SK-N-SH (cell line): ENCODE measurements around the gene PGM5. TPM values are rescaled to one million over a fixed set of nuclear protein-coding genes. Genes with fewer than 3 reads are reported as not detected.

Source experiments
- CTCF ChIA-PET: fragments of 300-600, 350-600 bp; formaldehyde crosslinking; extraction: SDS; loops from one replicate; lab custom pipeline; 2021; lab: Yijun Ruan, JAX
- POLR2A ChIA-PET: fragments of 350-600 bp; sonication (Branson Sonifier 250); formaldehyde crosslinking; extraction: SDS; loops from one replicate; lab custom pipeline; 2020; ENCODE audit warnings: antibody characterized with exemption, inconsistent platforms; lab: Yijun Ruan, JAX
- DNase-seq: peaks from one replicate; pipeline ENCODE4 v3.0.0; 2012
- H2AFZ ChIP-seq: fragments of 200-600 bp; sonication (generic); 2 replicates; pipeline ENCODE4 v1.8.1; 2016; ENCODE audit warnings: antibody characterized with exemption, mild to moderate bottlenecking, low read depth
- H3F3A ChIP-seq: fragments of 200-600 bp; sonication (generic); replicated peaks from 2 replicates; pipeline ENCODE3; 2016; ENCODE audit warnings: antibody characterized with exemption, mild to moderate bottlenecking; ENCODE audit not compliant: insufficient read depth
- H3K27ac ChIP-seq, 2 experiments: fragments of 200-500 bp in 1 of 2; fragments of 200-600 bp in 1 of 2; sonication (Bioruptor generic) in 1 of 2; sonication (generic), shearing (Covaris generic) in 1 of 2; 2 replicates each; pipeline versions ENCODE4 v1.5.1 to v1.6.1; 2014 to 2016; ENCODE audit warnings: low read depth in 2 of 2, inconsistent platforms in 1 of 2, low read length in 1 of 2, mild to moderate bottlenecking in 1 of 2, mixed read lengths in 1 of 2
- H3K27me3 ChIP-seq: fragments of 200-600 bp; sonication (generic), shearing (Covaris generic); 2 replicates; pipeline ENCODE4 v1.6.1; 2016; ENCODE audit warnings: mixed run types; ENCODE audit not compliant: insufficient read depth
- H3K36me3 ChIP-seq, 2 experiments: fragments of 200-500 bp in 1 of 2; fragments of 200-600 bp in 1 of 2; sonication (Bioruptor generic) in 1 of 2; sonication (generic) in 1 of 2; replicated peaks in 1 of 2; 2 replicates each; pipeline versions ENCODE3 to v1.5.1; 2014 to 2016; ENCODE audit warnings: low read length in 1 of 2, mild to moderate bottlenecking in 1 of 2; ENCODE audit not compliant: insufficient read depth in 2 of 2, control insufficient read depth in 1 of 2
- H3K4me1 ChIP-seq, 2 experiments: fragments of 200-500 bp in 1 of 2; fragments of 200-600 bp in 1 of 2; sonication (Bioruptor generic) in 1 of 2; sonication (generic), shearing (Covaris generic) in 1 of 2; 2 replicates each; pipeline versions ENCODE4 v1.5.1 to v1.6.1; 2014 to 2016; ENCODE audit warnings: low read depth in 1 of 2, low read length in 1 of 2, mixed run types in 1 of 2; ENCODE audit not compliant: insufficient read depth in 2 of 2, control insufficient read depth in 1 of 2
- H3K4me2 ChIP-seq: fragments of 200-600 bp; sonication (generic), shearing (Covaris generic); 2 replicates; pipeline ENCODE4 v1.6.1; 2017; ENCODE audit warnings: mixed run types
- H3K4me3 ChIP-seq, 2 experiments: fragments of 200-500 bp in 1 of 2; fragments of 200-600 bp in 1 of 2; sonication (Bioruptor generic) in 1 of 2; sonication (generic), shearing (Covaris generic) in 1 of 2; 2 replicates each; pipeline versions ENCODE4 v1.5.1 to v1.8.1; 2014 to 2016; ENCODE audit warnings: low read depth in 2 of 2, inconsistent platforms in 1 of 2, low read length in 1 of 2, mild to moderate bottlenecking in 1 of 2, mixed read lengths in 1 of 2, moderate library complexity in 1 of 2
- H3K79me2 ChIP-seq: fragments of 200-600 bp; sonication (generic); 2 replicates; pipeline ENCODE4 v1.8.1; 2017; ENCODE audit warnings: mild to moderate bottlenecking; ENCODE audit not compliant: insufficient read depth
- H3K9ac ChIP-seq: fragments of 200-600 bp; sonication (generic); 2 replicates; pipeline ENCODE4 v1.6.1; 2017; ENCODE audit warnings: mixed run types
- H3K9me2 ChIP-seq: fragments of 200-600 bp; sonication (generic); 2 replicates; pipeline ENCODE4 v1.6.1; 2017; ENCODE audit warnings: mixed run types
- H3K9me3 ChIP-seq: fragments of 200-600 bp; sonication (generic); 2 replicates; pipeline ENCODE4 v1.6.1; 2017; ENCODE audit warnings: mixed run types, mild to moderate bottlenecking, moderate library complexity
- H4K20me1 ChIP-seq: fragments of 200-600 bp; sonication (generic); 2 replicates; pipeline ENCODE4 v1.6.1; 2017; ENCODE audit warnings: mild to moderate bottlenecking, mixed run types; ENCODE audit not compliant: insufficient read depth
- CTCF ChIP-seq: fragments of 200-600 bp; sonication (generic); IDR thresholded peaks from 2 replicates; pipeline ENCODE4 v1.6.1; 2017; ENCODE audit warnings: antibody characterized with exemption, mild to moderate bottlenecking, moderate library complexity
- ELF1 ChIP-seq: IDR thresholded peaks from 2 replicates; pipeline ENCODE4 v1.4.0; 2012
- EZH2phosphoT487 ChIP-seq: fragments of 200-600 bp; sonication (generic); IDR thresholded peaks from 2 replicates; pipeline ENCODE4 v1.6.1; 2017; ENCODE audit warnings: low read depth, mixed run types, mild to moderate bottlenecking, antibody characterized with exemption, moderate library complexity, borderline replicate concordance
- FOSL2 ChIP-seq: IDR thresholded peaks from 2 replicates; pipeline ENCODE4 v1.4.0; 2012; ENCODE audit warnings: low read depth, mild to moderate bottlenecking, moderate library complexity, borderline replicate concordance
- FOXM1 ChIP-seq: IDR thresholded peaks from 2 replicates; pipeline ENCODE4 v1.4.0; 2012; ENCODE audit warnings: low read depth, mild to moderate bottlenecking
- GATA2 ChIP-seq: sonication (generic); formaldehyde crosslinking; IDR thresholded peaks from 2 replicates; pipeline ENCODE4 v1.5.0; 2020; ENCODE audit warnings: mild to moderate bottlenecking, missing genetic modification reagents
- MXI1 ChIP-seq: IDR thresholded peaks from 2 replicates; pipeline ENCODE4 v1.6.1; 2012; ENCODE audit warnings: mild to moderate bottlenecking, low read depth, low read length, improper control_type of control experiment
- NFIC ChIP-seq: IDR thresholded peaks from 2 replicates; pipeline ENCODE4 v1.4.0; 2012; ENCODE audit warnings: borderline replicate concordance
- NRF1 ChIP-seq: IDR thresholded peaks from 2 replicates; pipeline ENCODE4 v1.6.1; 2012; ENCODE audit warnings: low read depth, mild to moderate bottlenecking, low read length
- POLR2AphosphoS5 ChIP-seq: IDR thresholded peaks from 2 replicates; pipeline ENCODE4 v1.6.1; 2012; ENCODE audit warnings: low read depth, low read length
- REST ChIP-seq: IDR thresholded peaks from 2 replicates; pipeline ENCODE4 v1.6.1; 2012; ENCODE audit warnings: mild to moderate bottlenecking, low read depth, low read length, moderate library complexity
- RFX5 ChIP-seq: IDR thresholded peaks from 2 replicates; pipeline ENCODE4 v1.6.1; 2012; ENCODE audit warnings: mild to moderate bottlenecking, improper control_type of control experiment, low read length
- RXRA ChIP-seq: IDR thresholded peaks from 2 replicates; pipeline ENCODE4 v1.4.0; 2012; ENCODE audit warnings: low read depth, mild to moderate bottlenecking, borderline replicate concordance
- SIN3A ChIP-seq: IDR thresholded peaks from 2 replicates; pipeline ENCODE4 v1.6.1; 2012; ENCODE audit warnings: low read depth, mild to moderate bottlenecking, low read length, moderate library complexity, borderline replicate concordance
- TCF12 ChIP-seq: IDR thresholded peaks from 2 replicates; pipeline ENCODE4 v1.4.0; 2012
- TEAD4 ChIP-seq: IDR thresholded peaks from 2 replicates; pipeline ENCODE4 v1.4.0; 2012; ENCODE audit warnings: mild to moderate bottlenecking, borderline replicate concordance; ENCODE audit not compliant: insufficient read depth
- YY1 ChIP-seq: IDR thresholded peaks from 2 replicates; pipeline ENCODE4 v1.4.0; 2012; ENCODE audit warnings: low read depth, mild to moderate bottlenecking
- WGBS: methylation state at CpG from one replicate; pipeline ENCODE4 v1.1.6; 2017; ENCODE audit warnings: low lambda C conversion rate; 5-methylcytosine and 5-hydroxymethylcytosine counted together
- polyA plus RNA-seq, 3 experiments: library from polyadenylated mRNA; depleted of rRNA; stranded (reverse); fragments of >200 nt; gene quantifications; 2 replicates each; pipeline ENCODE4 v1.2.3, GENCODE V29; 2012
- TF ChIP-seq, protein P1 (sequence below): IDR thresholded peaks from 2 replicates; pipeline ENCODE4 v1.4.0; 2012; ENCODE audit warnings: low read depth, borderline replicate concordance
- TF ChIP-seq, protein P2 (sequence below): fragments of 150-350 bp; IDR thresholded peaks from 2 replicates; pipeline ENCODE4 v1.6.1; 2017; ENCODE audit warnings: antibody characterized with exemption, low read length, low read depth, borderline replicate concordance
- TF ChIP-seq, protein P3 (sequence below): IDR thresholded peaks from 2 replicates; pipeline ENCODE4; 2012

Gene PGM5
- polyA plus RNA-seq, 1 of the 3 experiments (the other 2 are of a cell fraction), result not detected

DNA sequence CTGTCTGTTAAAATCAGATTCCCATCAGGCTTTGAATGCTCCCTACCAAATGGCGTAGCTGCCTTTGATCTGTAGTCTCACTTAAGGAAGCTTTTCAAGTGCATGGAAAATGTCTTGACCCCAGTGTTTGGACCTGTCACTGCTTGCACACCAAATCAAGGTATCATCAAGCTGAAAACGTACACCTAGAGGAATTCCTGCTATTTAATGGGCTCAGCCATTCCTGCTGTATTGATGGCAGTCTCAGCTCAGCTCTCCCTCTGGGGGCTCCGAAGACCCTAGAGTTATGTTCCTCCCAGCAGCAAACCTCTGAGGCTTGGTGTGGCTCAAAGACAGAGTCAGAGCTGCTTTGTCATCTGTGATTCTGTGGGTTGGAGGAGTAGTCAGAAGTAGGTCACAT, 63.5 kb downstream of the PGM5 start:
- no peak overlapping the region for H3K4me2 ChIP-seq
- no peaks in the 10 kb centered on the region; the same call in 1 of the 2 replicates for H3K27me3 ChIP-seq
- H3F3A ChIP-seq, result no peaks in the 10 kb centered on the region
- ChIA-PET CTCF (no interaction called here), POLR2A (no interaction called here)
- no peaks in the 10 kb centered on the region for H3K79me2 ChIP-seq
- no peaks in the 10 kb centered on the region for H4K20me1 ChIP-seq
- TF ChIP-seq, protein P1, sequence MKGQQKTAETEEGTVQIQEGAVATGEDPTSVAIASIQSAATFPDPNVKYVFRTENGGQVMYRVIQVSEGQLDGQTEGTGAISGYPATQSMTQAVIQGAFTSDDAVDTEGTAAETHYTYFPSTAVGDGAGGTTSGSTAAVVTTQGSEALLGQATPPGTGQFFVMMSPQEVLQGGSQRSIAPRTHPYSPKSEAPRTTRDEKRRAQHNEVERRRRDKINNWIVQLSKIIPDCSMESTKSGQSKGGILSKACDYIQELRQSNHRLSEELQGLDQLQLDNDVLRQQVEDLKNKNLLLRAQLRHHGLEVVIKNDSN, result no peak
- TF ChIP-seq, protein P2, sequence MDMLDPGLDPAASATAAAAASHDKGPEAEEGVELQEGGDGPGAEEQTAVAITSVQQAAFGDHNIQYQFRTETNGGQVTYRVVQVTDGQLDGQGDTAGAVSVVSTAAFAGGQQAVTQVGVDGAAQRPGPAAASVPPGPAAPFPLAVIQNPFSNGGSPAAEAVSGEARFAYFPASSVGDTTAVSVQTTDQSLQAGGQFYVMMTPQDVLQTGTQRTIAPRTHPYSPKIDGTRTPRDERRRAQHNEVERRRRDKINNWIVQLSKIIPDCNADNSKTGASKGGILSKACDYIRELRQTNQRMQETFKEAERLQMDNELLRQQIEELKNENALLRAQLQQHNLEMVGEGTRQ, result no peak
- TF ChIP-seq POLR2AphosphoS5, result no peak
- no peak for TF ChIP-seq MXI1
- TF ChIP-seq NFIC, result no peak
- no peak for TF ChIP-seq GATA2
- no peak for TF ChIP-seq CTCF
- no peak for TF ChIP-seq EZH2phosphoT487
- no peak for TF ChIP-seq TCF12
- TF ChIP-seq FOSL2, result no peak
- TF ChIP-seq RXRA, result no peak
- no peak for TF ChIP-seq NRF1
- TF ChIP-seq RFX5, result no peak
- no peak for TF ChIP-seq ELF1
- TF ChIP-seq REST, result no peak
- TF ChIP-seq FOXM1, result no peak
- no peak for TF ChIP-seq SIN3A
- no peak for TF ChIP-seq TEAD4
- TF ChIP-seq, protein P3, sequence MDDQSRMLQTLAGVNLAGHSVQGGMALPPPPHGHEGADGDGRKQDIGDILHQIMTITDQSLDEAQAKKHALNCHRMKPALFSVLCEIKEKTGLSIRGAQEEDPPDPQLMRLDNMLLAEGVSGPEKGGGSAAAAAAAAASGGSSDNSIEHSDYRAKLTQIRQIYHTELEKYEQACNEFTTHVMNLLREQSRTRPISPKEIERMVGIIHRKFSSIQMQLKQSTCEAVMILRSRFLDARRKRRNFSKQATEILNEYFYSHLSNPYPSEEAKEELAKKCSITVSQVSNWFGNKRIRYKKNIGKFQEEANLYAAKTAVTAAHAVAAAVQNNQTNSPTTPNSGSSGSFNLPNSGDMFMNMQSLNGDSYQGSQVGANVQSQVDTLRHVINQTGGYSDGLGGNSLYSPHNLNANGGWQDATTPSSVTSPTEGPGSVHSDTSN, result no peak
- no peak for TF ChIP-seq YY1
- no peaks in the 10 kb centered on the region for H3K4me1 ChIP-seq
- no peak overlapping the region for H3K4me3 ChIP-seq
- no peaks in the 10 kb centered on the region for H3K9me2 ChIP-seq
- WGBS, result 0% methylated on average over 3 of the region's 3 CpGs
- H3K9ac ChIP-seq, result no peak overlapping the region
- no peak for DNase-seq
- no peaks in the 10 kb centered on the region for H3K36me3 ChIP-seq
- H3K27ac ChIP-seq, result no peak overlapping the region
- H3K9me3 ChIP-seq, result no peaks in the 10 kb centered on the region
- H2AFZ ChIP-seq, result no peak overlapping the region
